HepG2 (cell line): ENCODE data around the gene C1QL4. TPM values are rescaled to one million over a fixed set of nuclear protein-coding genes. Genes with fewer than 3 reads are reported as not detected.

ENCODE experiments used
- ATAC-seq: fragments of 200-7000 bp; cut with Tn5 transposase; 3 replicates; pipeline ENCODE4 v1.9.1; 2020; ENCODE audit warnings: mild to moderate bottlenecking, moderate library complexity
- BruUV-seq: library from RNA; stranded (reverse); fragments of 400-500 nt; replicated peaks from 2 replicates; lab custom pipeline; 2021; lab: Mats Ljungman, UMichigan
- CTCF ChIA-PET: fragments of 300-600 bp; formaldehyde crosslinking; extraction: SDS; loops from one replicate; lab custom pipeline; 2021; ENCODE audit warnings: low total read pairs, inconsistent platforms, low intra/inter-chr PET ratio; lab: Yijun Ruan, JAX
- POLR2A ChIA-PET: fragments of 350-600 bp; sonication (Branson Sonifier 250); formaldehyde crosslinking; loops from one replicate; lab custom pipeline; 2020; ENCODE audit warnings: antibody characterized with exemption, inconsistent platforms; lab: Yijun Ruan, JAX
- DNase-seq: peaks from one replicate; pipeline ENCODE4 v3.0.0-alpha.2; 2015; ENCODE audit warnings: low spot score
- FAIRE-seq: peaks from 3 replicates; lab custom pipeline; 2011; peaks lifted over from hg19 to GRCh38; lab: Jason Lieb, UNC
- H2AFZ ChIP-seq: one replicate; pipeline ENCODE4 v1.6.1; 2011; ENCODE audit warnings: low read length, inconsistent platforms
- H3K27ac ChIP-seq: fragments of 300-600 bp; 3 replicates; pipeline ENCODE4 v1.8.0; 2011; ENCODE audit warnings: mixed run types, mild to moderate bottlenecking, mixed read lengths, low read length, inconsistent platforms; ENCODE audit not compliant: insufficient read depth; ENCODE audit errors: extremely low read length
- H3K27me3 ChIP-seq, 2 experiments: fragments of 200-600 bp in 1 of 2; 2 replicates in 1 of 2; 3 replicates in 1 of 2; pipeline versions ENCODE4 v1.6.0 to v1.8.0; 2011; ENCODE audit warnings: low read length in 2 of 2, mild to moderate bottlenecking in 2 of 2, moderate library complexity in 2 of 2, inconsistent platforms in 1 of 2; ENCODE audit not compliant: insufficient read depth in 2 of 2, control insufficient read depth in 1 of 2
- H3K36me3 ChIP-seq, 2 experiments: fragments of 200-600 bp in 1 of 2; replicated peaks in 1 of 2; 2 replicates in 1 of 2; 3 replicates in 1 of 2; pipeline versions ENCODE4 v1.5.1 to v1.8.0; 2011; ENCODE audit warnings: low read length in 2 of 2, inconsistent platforms in 1 of 2; ENCODE audit not compliant: insufficient read depth in 2 of 2, control insufficient read depth in 1 of 2
- H3K4me1 ChIP-seq: 2 replicates; pipeline ENCODE4 v1.5.1; 2012; ENCODE audit warnings: low read length, inconsistent platforms; ENCODE audit not compliant: insufficient read depth
- H3K4me2 ChIP-seq: 2 replicates; pipeline ENCODE4 v1.6.0; 2011; ENCODE audit warnings: low read depth, low read length, inconsistent platforms
- H3K4me3 ChIP-seq, 3 experiments: fragments of 200-600 bp in 1 of 3; sonication (generic), shearing (Covaris generic) in 1 of 3; replicated peaks in 1 of 3; 2 replicates each; pipeline ENCODE4 v1.5.1; 2011 to 2016; ENCODE audit warnings: low read length in 3 of 3, inconsistent platforms in 2 of 3, low read depth in 2 of 3, mild to moderate bottlenecking in 2 of 3, control low read depth in 1 of 3, mixed read lengths in 1 of 3; ENCODE audit not compliant: insufficient read depth in 1 of 3
- H3K79me2 ChIP-seq: one replicate; pipeline ENCODE4 v1.6.1; 2011; ENCODE audit warnings: low read length, inconsistent platforms; ENCODE audit not compliant: insufficient read depth
- H3K9ac ChIP-seq: 2 replicates; pipeline ENCODE4 v1.6.0; 2011; ENCODE audit warnings: mild to moderate bottlenecking, low read depth, low read length, inconsistent platforms; ENCODE audit not compliant: insufficient read depth
- H3K9me3 ChIP-seq: 2 replicates; pipeline ENCODE4 v1.5.1; 2012; ENCODE audit warnings: mild to moderate bottlenecking, low read length
- H4K20me1 ChIP-seq: 2 replicates; pipeline ENCODE4 v1.6.0; 2011; ENCODE audit warnings: inconsistent platforms, mild to moderate bottlenecking, low read length, moderate library complexity; ENCODE audit not compliant: insufficient read depth
- AGO2 ChIP-seq: fragments of 200-400 bp; formaldehyde crosslinking; optimal IDR thresholded peaks from 2 replicates; pipeline ENCODE3; 2017; ENCODE audit warnings: mild to moderate bottlenecking, low read depth, low read length, moderate library complexity
- MLX ChIP-seq: IDR thresholded peaks from 2 replicates; pipeline ENCODE4 v1.6.1; 2016
- RBM39 ChIP-seq: fragments of 200-400 bp; formaldehyde crosslinking; IDR thresholded peaks from one replicate; pipeline ENCODE4 v1.6.1; 2018; ENCODE audit warnings: antibody characterized with exemption, mild to moderate bottlenecking, low read depth, low read length; ENCODE audit not compliant: poor library complexity, severe bottlenecking
- TFAP4 ChIP-seq: sonication (generic); IDR thresholded peaks from 2 replicates; pipeline ENCODE4 v1.6.1; 2016; ENCODE audit warnings: low read depth, borderline replicate concordance
- WGBS: methylation state at CpG from one replicate; pipeline ENCODE4 v1.1.6; 2017; ENCODE audit warnings: low lambda C conversion rate; 5-methylcytosine and 5-hydroxymethylcytosine counted together
- in situ Hi-C: cut with HindIII; loops from 2 replicates; pipeline ENCODE4 v1.10.0; 2017; ENCODE audit warnings: low pct_unique_long_range_greater_than_20kb; ENCODE audit not compliant: extremely low pct_ligation_motif_present
- intact Hi-C: fragments of 100-400 bp; cut with micrococcal nuclease; formaldehyde crosslinking; loops from one replicate; pipeline ENCODE4 v1.10.0; 2022; ENCODE audit not compliant: unreplicated experiment
- polyA plus RNA-seq, 8 experiments: library from polyadenylated mRNA; depleted of rRNA in 3 of 8; stranded (reverse) in 7 of 8; unstranded in 1 of 8; fragments of >200 nt; fragmentation: Illumina TruSeq in 4 of 8; extraction: Trizol in 4 of 8; gene quantifications; 2 replicates each; pipeline versions ENCODE4 v1.2.1 to v1.2.3, GENCODE V29; 2011 to 2016; ENCODE audit warnings: low read depth in 4 of 8, missing spikeins in 1 of 8, mixed read lengths in 1 of 8; ENCODE audit not compliant: insufficient read depth in 1 of 8
- total RNA-seq, 5 experiments: library from RNA; depleted of rRNA; stranded (reverse); fragments of >200 nt; fragmentation: Illumina TruSeq; extraction: Trizol; gene quantifications; 2 replicates each; pipeline ENCODE4 v1.2.3, GENCODE V29; 2016; ENCODE audit warnings: low read depth in 1 of 5

C1QL4 gene
- total and polyA plus RNA-seq, 2 of the 13 experiments (the other 11 are each of a cell fraction or from before 2014, with no cell fraction given) = 0.03 TPM; not detected in 1

DNA sequence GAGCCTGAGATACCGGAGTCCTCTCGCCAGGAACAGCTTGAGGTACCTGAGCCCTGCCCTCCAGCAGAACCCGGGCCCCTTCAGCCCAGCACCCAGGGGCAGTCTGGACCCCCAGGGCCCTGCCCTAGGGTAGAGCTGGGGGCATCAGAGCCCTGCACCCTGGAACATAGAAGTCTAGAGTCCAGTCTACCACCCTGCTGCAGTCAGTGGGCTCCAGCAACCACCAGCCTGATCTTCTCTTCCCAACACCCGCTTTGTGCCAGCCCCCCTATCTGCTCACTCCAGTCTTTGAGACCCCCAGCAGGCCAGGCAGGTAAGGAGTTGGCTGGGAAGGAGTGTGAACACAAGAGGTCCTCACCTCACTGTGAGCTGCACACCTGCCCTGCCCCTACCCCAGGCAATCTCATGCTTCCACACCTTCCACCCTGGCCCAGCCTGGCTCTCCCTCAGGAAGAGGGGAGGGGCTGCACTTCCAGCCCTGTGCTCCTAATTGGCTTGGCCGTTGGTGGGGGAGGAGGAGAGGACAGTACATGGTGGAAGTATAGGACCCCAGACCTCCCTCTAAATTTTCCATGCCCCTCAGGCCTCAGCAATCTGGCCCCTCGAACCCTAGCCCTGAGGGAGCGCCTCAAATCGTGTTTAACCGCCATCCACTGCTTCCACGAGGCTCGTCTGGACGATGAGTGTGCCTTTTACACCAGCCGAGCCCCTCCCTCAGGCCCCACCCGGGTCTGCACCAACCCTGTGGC, 6.2 kb downstream of the C1QL4 start:
- Histone ChIP-seq H3K4me2 (no peak overlapping the region), H3K27ac (no peak overlapping the region), H4K20me1 (no peaks in the 10 kb centered on the region), H3K27me3 (peaks cover 0 to 8% of the 10 kb centered on the region in 2 experiments; a peak in 2 of 5 replicates), H3K4me1 (peaks cover 18% of the 10 kb centered on the region), H3K9ac (no peak overlapping the region), H3K9me3 (no peaks in the 10 kb centered on the region), H3K4me3 (no peak overlapping the region), H3K36me3 (peaks cover 13 to 37% of the 10 kb centered on the region in 2 experiments), H2AFZ (no peak overlapping the region), H3K79me2 (no peaks in the 10 kb centered on the region)
- no peak for DNase-seq
- no TSS peak for BruUV-seq
- TF ChIP-seq AGO2 (peak; percentile 41), MLX (CRISPR knock-in tag) (no peak), TFAP4 (no peak), RBM39 (no peak)
- intact Hi-C loops (loop anchor here (1.0 kb wide), 1 partner anchor 11 kb away; no protein-coding TSS in a partner anchor), in situ Hi-C loops (no loop called here)
- ChIA-PET CTCF (interaction anchor here (1.3 to 2.4 kb wide), 4 partner anchors 11 to 183 kb away, joined by 6 to 56 read pairs (median 20); partner anchors contain the start of gene DNAJC22), POLR2A (interaction anchor here (0.5 to 2.3 kb wide), 4 partner anchors 8 to 587 kb away, joined by 3 to 18 read pairs (median 12); partner anchors contain the start of genes DNAJC22 and TROAP)
- no peak for ATAC-seq
- no peak for FAIRE-seq
- WGBS = 90% methylated on average over 11 of the region's 14 CpGs
